Pons (tissue), 1 donor: ENCODE data around the gene CTNND1.
"Not testable (repeated sequence)": the region's sequence is repeated elsewhere in the genome, so short reads cannot be mapped to it uniquely, and the experiment has no call there.

ENCODE experiments used
- DNase-seq: peaks from one replicate; pipeline ENCODE4 v3.0.0-alpha.2; 2016; ENCODE audit warnings: low spot score

Gene CTNND1, protein sequence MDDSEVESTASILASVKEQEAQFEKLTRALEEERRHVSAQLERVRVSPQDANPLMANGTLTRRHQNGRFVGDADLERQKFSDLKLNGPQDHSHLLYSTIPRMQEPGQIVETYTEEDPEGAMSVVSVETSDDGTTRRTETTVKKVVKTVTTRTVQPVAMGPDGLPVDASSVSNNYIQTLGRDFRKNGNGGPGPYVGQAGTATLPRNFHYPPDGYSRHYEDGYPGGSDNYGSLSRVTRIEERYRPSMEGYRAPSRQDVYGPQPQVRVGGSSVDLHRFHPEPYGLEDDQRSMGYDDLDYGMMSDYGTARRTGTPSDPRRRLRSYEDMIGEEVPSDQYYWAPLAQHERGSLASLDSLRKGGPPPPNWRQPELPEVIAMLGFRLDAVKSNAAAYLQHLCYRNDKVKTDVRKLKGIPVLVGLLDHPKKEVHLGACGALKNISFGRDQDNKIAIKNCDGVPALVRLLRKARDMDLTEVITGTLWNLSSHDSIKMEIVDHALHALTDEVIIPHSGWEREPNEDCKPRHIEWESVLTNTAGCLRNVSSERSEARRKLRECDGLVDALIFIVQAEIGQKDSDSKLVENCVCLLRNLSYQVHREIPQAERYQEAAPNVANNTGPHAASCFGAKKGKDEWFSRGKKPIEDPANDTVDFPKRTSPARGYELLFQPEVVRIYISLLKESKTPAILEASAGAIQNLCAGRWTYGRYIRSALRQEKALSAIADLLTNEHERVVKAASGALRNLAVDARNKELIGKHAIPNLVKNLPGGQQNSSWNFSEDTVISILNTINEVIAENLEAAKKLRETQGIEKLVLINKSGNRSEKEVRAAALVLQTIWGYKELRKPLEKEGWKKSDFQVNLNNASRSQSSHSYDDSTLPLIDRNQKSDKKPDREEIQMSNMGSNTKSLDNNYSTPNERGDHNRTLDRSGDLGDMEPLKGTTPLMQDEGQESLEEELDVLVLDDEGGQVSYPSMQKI

DNA sequence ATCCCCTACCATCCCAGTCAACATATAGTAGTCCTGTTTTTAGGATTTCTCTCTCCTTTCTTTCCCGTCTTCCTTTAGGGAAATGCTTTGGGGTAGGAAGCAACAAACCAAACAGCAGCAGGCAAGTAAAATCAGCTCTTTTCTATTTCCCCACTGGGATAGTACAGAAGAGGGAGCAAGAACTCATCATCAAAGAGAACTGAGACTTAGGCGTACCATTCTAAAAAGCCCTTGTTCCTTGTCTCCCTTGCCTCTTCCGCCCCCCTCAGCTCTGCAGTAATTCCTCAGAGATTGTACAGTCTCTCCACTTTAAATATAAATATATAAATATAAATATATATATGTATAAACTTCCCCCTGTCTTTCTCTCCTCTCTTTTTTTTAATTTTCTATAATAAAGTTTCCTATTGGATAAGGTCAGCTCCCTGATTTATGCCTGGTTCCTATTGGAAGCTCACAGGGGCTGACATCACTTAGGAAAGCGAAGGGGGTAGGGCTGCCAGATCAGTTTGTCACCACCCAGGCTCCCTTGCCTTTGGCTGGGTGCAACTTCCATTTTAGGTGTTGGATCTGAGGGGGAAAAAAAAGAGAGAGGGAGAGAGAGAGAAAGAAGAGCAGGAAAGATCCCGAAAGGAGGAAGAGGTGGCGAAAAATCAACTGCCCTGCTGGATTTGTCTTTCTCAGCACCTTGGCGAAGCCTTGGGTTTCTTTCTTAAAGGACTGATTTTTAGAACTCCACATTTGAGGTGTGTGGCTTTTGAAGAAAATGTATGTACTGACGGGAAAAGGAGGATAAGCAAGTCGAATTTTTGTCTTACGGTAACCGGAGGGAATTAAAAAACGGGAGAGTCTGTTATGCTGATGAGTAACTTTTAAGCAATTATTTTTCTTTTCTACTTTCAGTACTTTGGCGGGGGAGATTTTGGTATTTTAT, at the start of gene CTNND1:
Gene CTNND1, plus strand, starts transcription at position 502 of the 934 bp plus-strand sequence. CDS start 29,677 bp downstream, outside the sequence.
- DNase-seq = peak; percentile 98

DNA sequence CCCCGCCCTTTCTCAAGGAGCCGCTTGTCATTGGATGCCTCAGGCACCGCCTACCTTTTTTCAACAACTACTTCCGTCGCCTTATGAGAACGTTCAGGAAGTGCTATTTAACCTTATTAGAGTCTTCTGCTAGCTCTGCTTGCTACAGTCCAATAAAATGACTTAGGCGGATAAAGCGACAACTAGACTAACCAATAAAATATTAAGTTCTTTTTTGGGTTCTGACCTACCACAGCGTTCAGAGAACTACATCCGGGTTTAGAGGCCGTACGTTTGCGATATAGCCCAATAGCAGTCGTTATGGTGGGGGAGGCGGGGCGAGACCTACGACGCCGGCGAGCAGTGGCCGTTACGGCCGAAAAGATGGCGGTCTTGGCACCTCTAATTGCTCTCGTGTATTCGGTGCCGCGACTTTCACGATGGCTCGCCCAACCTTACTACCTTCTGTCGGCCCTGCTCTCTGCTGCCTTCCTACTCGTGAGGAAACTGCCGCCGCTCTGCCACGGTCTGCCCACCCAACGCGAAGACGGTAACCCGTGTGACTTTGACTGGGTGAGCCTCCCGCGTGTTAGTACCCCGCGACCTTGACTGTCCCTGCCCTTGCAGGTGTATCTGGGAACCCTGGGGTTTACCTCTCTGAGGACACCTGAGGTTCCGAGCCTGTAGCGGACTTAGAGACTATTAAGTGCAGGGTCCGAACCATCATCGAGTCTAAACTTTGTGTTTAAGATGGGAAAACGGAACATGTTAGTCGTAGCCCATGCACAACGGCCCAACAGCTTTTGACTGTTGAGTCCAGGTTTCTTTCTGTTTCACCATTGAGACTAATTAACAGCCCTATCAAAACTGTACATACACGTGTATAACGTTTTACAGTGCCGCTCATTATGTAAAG, 49.1 kb upstream of the CTNND1 start, which contains the start of gene TMX2:
Gene TMX2, plus strand, starts transcription at position 338 of the 895 bp plus-strand sequence. Its CDS starts 26 bp downstream, at position 364.
- peak; percentile 100 for DNase-seq

DNA sequence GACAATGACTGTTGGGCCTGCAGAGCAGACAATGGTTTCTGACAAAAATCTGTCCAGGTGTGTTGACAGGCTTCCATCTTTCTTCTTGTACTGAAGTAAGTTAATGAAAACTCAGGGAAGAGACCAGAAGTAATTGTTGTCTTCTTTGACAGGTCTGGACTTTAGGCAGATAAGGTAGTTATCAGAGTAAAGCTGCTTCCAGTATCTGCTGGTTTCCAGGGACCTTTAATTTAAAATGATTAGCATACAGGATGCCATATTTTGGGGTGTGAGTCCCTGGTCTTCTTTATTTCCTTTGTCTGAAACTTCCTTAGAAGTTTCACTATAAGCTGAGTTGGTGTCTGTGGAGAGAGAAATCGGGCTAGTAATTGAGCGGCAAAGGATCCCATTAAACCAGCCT, 47.8 kb upstream of the CTNND1 start:
- DNase-seq = no peak

DNA sequence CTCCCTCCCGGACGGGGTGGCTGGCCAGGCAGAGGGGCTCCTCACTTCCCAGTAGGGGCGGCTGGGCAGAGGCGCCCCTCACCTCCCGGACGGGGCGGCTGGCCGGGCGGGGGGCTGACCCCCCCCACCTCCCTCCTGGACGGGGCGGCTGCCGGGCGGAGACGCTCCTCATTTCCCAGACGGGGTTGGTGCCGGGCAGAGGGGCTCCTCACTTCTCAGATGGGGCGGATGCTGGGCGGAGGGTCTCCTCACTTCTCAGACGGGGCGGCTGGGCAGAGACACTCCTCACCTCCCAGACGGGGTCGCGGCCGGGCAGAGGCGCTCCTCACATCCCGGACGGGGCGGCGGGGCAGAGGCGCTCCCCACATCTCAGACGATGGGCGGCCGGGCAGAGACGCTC, 44.9 kb upstream of the CTNND1 start:
- DNase-seq = not testable (repeated sequence)

DNA sequence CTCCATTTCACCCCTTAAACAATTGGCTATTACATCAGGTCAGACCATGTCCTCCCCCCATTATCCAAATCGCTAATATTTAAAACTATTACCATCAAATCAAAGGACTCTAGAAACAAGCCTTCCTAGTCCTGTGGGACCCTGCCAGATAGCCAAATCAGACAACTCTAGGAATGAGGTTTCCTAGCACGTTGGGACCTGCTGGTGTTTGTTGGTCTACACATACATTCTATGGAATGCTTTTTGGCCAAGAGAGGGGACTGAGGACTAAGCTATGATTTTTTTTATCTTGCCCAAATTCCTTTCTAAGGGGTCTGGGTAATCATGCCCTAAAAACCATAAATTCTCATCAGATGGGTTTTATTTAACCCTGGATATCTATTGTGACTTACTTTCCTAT, 34.4 kb upstream of the CTNND1 start:
- no peak for DNase-seq

DNA sequence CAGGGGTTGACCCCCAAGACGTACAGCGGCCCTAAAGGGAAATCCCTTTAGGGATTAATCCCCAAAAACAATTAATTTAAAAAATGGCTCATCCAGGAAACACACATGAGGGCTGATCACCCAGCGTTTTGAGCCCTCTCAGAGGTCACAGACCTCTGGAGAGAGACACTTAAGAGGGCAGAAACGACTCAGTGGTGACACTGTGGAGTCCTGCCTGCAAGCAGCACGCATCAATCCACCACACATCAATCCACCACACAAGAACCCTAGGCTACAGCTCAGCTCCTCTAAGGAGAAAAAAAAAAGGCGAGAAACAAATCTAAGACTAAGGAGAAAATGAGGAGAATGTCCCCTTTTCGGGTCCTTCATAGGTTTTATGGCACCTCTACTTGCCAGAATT, 32.8 kb upstream of the CTNND1 start:
- no peak for DNase-seq

DNA sequence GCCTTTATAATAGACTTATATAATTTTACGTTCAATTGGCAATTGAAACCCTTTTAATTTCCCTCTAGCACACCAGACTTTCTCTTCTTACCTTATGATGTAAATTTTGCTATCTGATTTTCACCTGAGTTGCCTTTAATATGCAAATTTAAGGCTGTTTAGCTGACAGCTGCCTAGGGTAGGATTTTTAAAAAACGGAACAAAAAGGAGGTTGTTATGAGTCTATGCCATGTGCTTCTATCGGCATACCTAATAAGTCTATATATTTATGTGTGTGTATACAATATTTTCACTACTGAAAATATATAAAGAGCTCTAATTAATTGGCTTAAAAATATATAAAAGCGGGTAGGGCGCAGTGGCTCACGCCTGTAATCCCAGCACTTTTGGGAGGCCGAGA, 32.1 kb upstream of the CTNND1 start:
- DNase-seq = no peak

DNA sequence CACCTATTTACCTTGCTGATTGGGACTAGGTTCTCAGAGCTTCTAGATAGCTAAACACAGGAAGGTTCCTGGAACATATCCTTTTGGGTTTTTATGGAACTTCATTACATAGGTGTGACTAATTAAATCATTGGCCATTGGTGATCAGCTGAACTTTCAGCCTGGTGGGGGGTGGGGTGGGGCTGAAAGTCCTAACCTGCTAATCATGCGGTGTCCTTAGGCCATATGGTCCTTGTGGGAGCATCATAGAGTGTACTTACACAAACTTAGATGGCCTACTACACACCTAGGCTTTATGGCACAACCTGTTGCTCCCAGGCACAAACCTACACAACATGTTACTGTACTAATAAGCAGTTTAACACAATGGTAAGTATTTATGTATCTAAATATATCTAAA, 28.9 kb upstream of the CTNND1 start:
- no peak for DNase-seq

DNA sequence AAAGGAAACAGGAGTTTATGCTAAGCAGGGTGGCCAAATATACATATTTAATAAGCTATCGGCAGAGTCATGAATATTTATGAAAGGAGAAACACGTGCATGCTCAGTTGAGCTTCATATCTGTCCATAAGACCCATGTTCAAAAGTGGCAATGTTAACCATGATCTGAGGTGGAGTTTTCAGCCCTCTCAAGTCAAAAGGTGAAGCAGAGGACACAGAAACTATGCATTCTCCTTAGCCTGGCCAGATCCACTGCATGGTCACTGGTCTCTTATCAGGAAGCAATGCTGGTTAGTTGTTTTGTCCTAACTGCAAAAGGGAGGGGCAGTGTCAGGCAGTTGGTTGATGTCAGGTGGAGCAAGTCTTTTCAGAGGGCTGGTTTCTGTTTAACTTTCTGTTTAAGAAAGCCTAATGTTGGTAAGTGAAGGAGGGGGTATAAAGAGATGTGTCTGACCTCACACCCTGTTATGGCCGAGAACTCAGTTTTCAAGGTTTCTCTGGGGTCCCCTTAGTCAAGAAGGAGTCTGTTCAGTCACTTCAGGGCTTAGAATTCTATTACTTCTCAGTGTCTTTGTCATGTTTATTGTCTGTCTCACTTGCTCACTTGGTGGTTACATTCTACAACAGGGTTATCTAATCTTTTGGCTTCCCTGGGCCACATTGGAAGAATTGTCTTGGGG, 25.8 kb upstream of the CTNND1 start:
- no peak for DNase-seq

DNA sequence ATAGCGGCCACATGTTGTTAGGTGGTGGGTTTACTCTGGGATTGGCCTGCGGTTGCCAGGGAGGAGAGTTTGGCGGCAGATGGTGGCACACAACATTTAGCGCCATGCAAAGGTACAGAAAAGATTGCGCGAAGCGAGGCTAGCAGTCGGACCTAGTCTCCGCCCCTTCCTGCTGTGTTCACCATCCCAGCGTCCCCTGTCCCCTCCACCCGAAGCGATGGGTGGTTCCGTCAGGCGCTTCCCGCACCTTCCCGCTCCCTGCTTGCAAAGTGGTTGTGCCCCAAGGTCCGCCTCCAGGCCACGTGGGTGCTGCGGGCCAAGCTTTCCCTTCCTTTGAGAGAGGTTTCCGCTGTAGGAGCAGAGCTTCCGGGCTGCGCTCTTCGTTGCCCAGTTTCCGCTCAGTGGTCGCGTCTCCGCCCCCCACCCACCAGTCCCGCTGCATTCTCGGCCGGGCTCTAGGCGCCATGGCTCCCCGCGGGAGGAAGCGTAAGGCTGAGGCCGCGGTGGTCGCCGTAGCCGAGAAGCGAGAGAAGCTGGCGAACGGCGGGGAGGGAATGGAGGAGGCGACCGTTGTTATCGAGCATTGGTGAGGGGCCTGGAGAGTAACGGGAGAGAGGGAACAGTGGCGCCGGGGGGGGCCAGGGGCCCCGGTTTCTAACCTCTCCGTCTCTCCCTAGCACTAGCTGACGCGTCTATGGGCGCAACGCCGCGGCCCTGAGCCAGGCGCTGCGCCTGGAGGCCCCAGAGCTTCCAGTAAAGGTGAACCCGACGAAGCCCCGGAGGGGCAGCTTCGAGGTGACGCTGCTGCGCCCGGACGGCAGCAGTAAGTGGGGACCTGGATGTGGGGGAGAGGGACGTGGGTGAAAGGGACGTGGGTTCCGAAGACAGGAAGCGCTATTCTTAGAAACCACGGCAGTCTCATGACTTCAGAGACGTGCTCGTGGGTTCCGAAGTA, 20.2 kb upstream of the CTNND1 start, which contains the start of gene SELENOH:
Gene SELENOH, plus strand, starts transcription at position 360 of the 955 bp plus-strand sequence. Its CDS starts 105 bp downstream, at position 465.
- DNase-seq = peak; percentile 95

DNA sequence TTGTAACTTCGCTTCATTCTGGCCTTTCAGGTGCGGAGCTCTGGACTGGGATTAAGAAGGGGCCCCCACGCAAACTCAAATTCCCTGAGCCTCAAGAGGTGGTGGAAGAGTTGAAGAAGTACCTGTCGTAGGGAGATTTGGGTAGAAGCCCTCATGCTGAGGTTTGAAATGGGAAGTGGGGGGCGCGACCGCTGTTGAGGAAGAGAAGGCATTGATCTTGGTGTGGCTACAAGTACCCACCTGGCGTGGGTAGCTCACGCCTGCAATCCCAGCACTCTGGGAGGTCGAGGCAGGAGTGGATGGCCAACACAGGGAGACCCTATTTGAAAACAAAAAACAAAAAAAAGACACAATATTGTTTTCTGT, 19.5 kb upstream of the CTNND1 start:
- no peak for DNase-seq

DNA sequence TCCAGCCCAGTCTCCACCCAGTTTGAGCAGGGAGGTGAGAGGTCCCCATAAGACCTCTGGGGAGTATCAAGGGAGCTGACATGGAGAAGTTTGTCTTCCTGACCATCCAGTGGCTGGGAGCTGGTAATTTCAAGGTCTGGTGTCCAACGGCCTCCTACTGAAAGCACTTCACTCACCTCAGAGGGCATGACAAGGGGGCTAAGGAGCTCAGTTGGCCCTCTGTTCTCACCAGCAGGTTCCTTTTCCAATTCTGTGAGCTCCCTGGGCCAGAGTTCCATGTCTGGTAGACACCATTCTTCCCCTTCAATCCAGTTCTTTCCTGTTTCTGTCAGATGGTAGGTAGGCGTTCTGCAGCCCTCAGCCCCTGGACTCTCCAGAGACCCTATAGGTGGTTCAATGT, 17.2 kb upstream of the CTNND1 start:
- no peak for DNase-seq

DNA sequence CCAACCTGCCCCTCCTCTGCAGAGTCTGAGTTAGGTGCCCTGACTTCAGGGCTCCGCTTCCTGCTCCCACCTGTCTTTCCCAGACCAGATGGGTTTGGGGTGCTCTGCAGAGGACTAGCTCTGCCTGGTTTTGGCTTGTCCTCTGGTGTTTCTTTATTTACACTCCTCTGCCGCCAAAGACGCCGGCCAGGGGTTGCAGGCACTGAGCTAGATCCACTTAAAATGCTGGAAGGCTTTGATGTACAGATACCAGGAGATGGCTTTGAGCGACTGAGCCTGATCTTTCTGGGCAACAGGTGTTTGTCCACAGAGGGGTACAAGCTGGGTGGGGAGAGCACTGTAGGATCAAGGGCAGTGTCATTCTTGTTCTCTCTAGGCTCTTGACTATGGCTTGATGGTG, 16.4 kb upstream of the CTNND1 start:
- no peak for DNase-seq

DNA sequence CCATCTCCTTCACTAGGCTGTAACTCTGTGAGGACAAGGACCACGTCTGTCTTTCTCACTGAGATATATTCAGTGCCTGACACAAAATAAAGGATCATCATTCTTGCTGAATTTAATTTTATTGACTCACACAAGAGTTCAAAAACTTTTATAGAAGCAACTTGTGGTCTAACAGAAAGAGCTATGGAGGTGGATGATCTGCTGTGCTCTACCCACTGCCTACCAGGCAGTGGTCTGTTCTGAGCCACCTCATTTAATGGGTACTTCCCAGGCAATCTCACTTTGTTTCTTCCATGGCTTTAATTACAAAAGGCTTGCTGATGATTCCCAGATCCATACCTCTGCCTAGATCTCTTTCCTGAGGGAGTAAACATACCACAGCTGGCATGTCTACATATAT, 14.7 kb upstream of the CTNND1 start:
- no peak for DNase-seq

DNA sequence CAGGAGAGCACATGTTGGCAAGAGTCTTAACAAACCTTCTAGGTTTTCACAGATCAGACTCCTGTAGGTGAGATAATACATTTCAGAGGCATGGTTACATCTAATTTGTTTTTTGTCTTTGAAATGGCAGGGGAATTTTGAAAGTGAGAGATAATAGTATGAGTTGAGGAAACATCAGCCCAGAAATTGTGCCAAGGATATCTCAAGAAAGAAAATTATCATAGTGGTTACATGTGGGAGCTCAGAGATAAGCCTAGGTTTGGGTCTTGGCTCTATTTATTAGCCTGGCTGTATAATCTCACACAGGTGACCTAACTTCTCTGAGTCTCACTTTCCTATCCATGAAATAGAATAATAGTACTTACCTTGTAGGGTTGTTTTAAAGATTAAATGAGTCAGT, 10.4 kb upstream of the CTNND1 start:
- no peak for DNase-seq

DNA sequence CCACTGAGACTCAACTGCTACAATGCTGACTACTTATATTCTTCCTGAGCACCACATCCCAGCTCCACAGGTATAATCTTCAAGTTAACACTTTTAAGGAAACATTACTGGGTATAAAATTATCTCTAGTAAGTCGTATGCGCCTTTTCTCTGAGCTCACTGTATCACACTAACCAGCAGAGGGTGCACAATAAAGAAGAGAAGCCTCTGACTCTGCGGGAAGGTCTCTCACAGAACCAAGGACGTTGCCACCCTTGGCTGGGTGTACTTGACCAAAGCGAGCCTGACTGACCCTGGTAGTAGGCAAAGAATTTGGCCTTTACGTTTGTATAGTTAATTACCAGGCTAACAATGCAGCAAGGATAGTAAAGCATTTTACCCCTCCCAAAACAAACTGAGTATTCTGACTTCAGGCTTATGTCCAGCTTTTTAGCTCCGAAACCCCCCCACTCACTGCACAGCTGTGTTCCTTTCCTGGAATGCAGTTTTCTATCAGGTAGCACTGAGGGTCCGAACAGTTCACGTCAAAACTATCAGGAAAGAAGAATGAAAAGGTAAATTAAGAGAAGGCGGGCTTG, 9.8 kb upstream of the CTNND1 start, which contains the start of gene BTBD18:
Gene BTBD18, minus strand, starts transcription at position 144 of the 578 bp plus-strand sequence. CDS start 631 bp downstream, outside the sequence.
- DNase-seq = peak; percentile 75

DNA sequence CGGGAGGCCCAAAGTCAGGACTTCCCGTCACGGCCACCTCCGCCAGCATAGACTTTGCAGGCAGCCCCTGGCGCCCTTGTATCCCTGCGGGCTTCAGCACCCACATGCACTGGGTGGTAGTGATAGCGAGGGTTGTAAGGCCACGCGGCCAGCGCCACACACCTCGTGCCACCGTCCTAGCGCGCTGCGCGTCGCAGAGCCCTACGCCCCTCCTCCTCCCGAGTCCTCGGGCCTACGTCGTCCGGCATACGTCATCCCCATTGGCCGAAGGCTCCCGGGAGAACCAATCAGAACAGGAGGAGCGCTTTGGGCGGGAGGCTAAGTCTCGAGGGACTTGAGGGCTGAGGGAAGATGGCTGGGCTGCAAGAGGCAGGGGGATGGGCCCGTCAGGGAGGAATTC, 8.6 kb upstream of the CTNND1 start:
- no peak for DNase-seq

DNA sequence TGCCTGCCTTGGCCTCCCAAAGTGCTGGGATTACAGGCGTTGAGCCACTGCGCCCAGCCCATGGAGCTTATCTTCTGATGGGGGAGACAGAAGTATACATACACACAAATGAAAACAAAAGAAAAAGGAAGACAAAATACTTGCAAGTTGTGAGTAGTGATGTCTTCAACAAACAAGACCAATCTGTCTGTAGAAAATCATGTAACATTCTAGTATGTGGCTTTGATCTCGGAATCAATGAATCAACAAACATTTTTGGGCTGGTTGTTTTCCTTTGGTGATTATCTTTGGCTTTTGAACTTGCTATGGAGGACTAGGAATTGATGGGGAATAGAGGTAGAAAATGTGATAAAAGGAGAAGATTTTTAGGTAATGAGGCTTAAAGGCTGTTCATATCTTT, 3.4 kb upstream of the CTNND1 start:
- no peak for DNase-seq
